Camera-type eye (tissue), 1 donor: ENCODE measurements around the gene SF3B5. TPM values are rescaled to one million over a fixed set of nuclear protein-coding genes. Genes with fewer than 3 reads are reported as not detected.

ENCODE experiments used
- total RNA-seq: library from RNA; depleted of rRNA; stranded (reverse); fragments of >200 nt; gene quantifications from one replicate; pipeline ENCODE4 v1.2.3, GENCODE V29; 2014

SF3B5 gene
- total RNA-seq: 53.1 TPM

DNA sequence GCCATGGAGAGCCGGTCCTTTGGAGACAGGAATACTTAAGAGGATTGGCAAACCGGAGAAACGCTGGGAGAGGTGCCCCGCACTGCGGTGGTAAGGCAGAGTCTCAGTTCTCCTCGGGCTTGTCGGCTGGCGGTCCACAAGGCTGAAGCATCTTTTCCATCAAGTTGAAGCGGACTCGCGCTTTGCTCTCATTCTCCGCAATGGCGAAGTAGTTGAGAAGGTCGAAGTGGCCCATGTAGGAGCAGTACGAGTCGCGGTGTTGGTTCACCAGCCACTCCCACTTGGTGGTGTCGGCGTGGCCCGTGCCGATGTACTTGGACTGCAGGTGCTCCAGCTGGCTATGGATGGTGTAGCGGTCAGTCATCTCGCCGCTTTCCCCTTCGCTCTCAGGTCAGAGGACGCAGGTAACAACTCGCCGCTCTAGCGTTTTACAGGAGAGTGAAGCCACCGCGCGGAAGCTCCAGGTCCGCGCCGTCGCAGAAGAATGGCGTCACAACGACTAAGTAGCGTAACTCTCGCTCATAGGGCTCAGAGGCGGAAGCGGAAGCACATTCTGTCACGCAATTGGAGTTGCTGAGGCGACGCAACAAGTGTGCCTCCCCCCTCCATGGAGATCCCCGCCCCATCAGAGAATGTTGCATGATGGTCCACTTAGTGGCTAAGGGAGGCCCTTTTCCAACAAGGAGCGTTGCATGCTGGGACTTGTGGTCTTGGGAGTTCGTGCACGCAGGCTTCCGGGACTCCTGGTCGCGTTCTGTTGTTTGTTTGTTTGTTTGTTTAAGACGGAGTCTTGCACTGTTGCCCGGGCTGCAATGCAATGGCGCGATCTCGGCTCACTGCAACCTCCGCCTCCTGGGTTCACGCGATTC, at the start of gene SF3B5:
Gene SF3B5, minus strand, starts transcription at position 440 of the 869 bp plus-strand sequence. Its CDS starts 76 bp downstream, at position 364.

Other genes starting within 250 kb of the SF3B5 start
- gene ZC2HC1B, start 231.1 kb downstream of the SF3B5 start, total RNA-seq: not detected
- 61.9 TPM for gene PLAGL1, start 87.3 kb downstream of the SF3B5 start, total RNA-seq
- 2.2 TPM for gene STX11, start 54.9 kb upstream of the SF3B5 start, total RNA-seq
- gene UTRN, start 189.8 kb upstream of the SF3B5 start, total RNA-seq: 235 TPM